Activated CD4-positive, CD25-positive, alpha-beta regulatory T cell treated with anti-CD3 and anti-CD28 coated beads, Interleukin-2, amount 50 U/mL, for 24 hours (primary cell): Measurements from ENCODE around the gene KRT33B.
"Not testable (repeated sequence)": the region's sequence is repeated elsewhere in the genome, so short reads cannot be mapped to it uniquely, and the experiment has no call there.

Experiments
- ATAC-seq, 2 donors: fragments of 150-1000 bp; cut with Tn5 transposase; one replicate each; pipeline ENCODE4 v1.10.0; 2021; ENCODE audit warnings: mild to moderate bottlenecking in 1 of 2, moderate library complexity in 1 of 2

The KRT33B gene

GRCh38 chr17:41393294-41393693 is 23.7 kb upstream of the KRT33B start:
- no peak for ATAC-seq

GRCh38 chr17:41392278-41392677 is 22.7 kb upstream of the KRT33B start:
- no peak for ATAC-seq

- ATAC-seq: no peak
Measured at GRCh38 chr17:41391535-41391934, 21.9 kb upstream of the KRT33B start.

GRCh38 chr17:41390411-41390938 is 20.9 kb upstream of the KRT33B start:
- ATAC-seq: no peak

- no peak for ATAC-seq
Measured at GRCh38 chr17:41387670-41388069, 18.1 kb upstream of the KRT33B start.

GRCh38 chr17:41386227-41386626 is 16.6 kb upstream of the KRT33B start:
- ATAC-seq: no peak

GRCh38 chr17:41383690-41384089 is 14.1 kb upstream of the KRT33B start:
- ATAC-seq: no peak

- no peak for ATAC-seq
Measured at GRCh38 chr17:41382394-41382793, 12.8 kb upstream of the KRT33B start.

- not testable (repeated sequence) for ATAC-seq
Measured at GRCh38 chr17:41381943-41382342, 12.3 kb upstream of the KRT33B start, which contains the start of gene KRT34. KRT34 (minus strand) TSS chr17:41382306; CDS start chr17:41382246, 60 bp downstream.

- ATAC-seq: not testable (repeated sequence)
Measured at GRCh38 chr17:41380091-41380490, 10.5 kb upstream of the KRT33B start.

- ATAC-seq: no peak
Measured at GRCh38 chr17:41377546-41377945, 7.9 kb upstream of the KRT33B start.

- no peak for ATAC-seq
Measured at GRCh38 chr17:41369023-41369422, 590 bp downstream of the KRT33B start.

- ATAC-seq: no peak
Measured at GRCh38 chr17:41367426-41368075, 2.1 kb downstream of the KRT33B start.

- ATAC-seq: no peak
Measured at GRCh38 chr17:41366070-41366469, 3.5 kb downstream of the KRT33B start.

GRCh38 chr17:41363881-41364280 is 5.7 kb downstream of the KRT33B start:
- no peak for ATAC-seq

GRCh38 chr17:41360296-41360995 is 9.2 kb downstream of the KRT33B start:
- ATAC-seq: no peak

GRCh38 chr17:41354536-41354935 is 15.1 kb downstream of the KRT33B start:
- no peak for ATAC-seq

GRCh38 chr17:41352597-41353366 is 16.8 kb downstream of the KRT33B start:
- no peak for ATAC-seq

GRCh38 chr17:41351177-41351576 is 18.4 kb downstream of the KRT33B start:
- no peak for ATAC-seq

- ATAC-seq: not testable (repeated sequence)
Measured at GRCh38 chr17:41350381-41350878, 19.2 kb downstream of the KRT33B start, which contains the start of gene KRT33A. KRT33A (minus strand) TSS chr17:41350828; CDS start chr17:41350767, 61 bp downstream.

- no peak for ATAC-seq
Measured at GRCh38 chr17:41347869-41348760, 21.5 kb downstream of the KRT33B start.

- not testable (repeated sequence) for ATAC-seq
Measured at GRCh38 chr17:41346421-41346820, 23.2 kb downstream of the KRT33B start.
